Activated CD4-positive, CD25-positive, alpha-beta regulatory T cell (primary cell): ENCODE results near the gene CRY2.
A peak's percentile ranks its signal among the peaks of the same experiment; 100 is the strongest.

ENCODE experiments used
- DNase-seq, 4 experiments: peaks; one replicate each; lab custom pipeline; 2025; lab: John Stamatoyannopoulos, UW

CRY2 gene

DNA sequence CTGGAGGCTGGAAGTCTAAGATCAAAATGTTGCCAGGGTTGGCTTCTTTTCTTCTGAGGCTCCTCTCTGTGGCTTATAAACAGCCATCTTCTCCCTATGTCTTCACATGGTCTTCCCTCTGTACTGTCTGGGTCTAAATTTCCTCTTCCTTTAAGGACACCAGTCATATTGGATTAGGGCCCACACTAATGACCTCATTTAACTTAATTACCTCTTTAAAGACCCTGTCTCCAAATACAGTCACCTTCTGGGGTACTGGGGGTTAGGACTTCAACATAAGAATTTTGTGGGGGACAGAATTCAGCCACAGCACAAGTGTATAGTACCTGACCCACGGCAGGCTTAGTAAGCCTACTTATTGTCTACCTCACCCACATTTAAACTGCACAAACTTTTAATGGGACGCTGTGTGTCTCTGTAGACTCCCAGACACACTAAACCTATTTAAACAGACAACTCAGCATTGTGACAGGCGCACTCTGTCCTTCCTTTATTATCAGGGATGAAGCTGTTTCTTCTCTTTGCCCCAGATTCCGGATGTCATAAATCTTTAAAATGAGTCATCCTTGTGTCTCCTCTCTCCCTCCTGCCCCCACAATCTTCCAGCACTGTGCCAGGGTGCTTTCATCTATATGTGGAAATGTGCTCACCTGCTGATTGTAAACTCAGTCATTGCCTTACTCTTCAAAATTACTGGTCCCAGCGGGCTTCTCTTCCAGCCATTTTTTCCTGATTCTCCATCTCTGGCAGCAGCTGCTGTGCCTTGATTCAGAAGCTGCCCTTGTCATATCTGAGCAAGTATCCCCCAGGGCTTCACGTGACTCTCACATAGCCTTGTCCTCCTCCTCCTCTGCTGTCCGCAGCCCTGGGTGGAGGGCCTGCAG, 32.8 kb downstream of the CRY2 start:
- DNase-seq = no peak

DNA sequence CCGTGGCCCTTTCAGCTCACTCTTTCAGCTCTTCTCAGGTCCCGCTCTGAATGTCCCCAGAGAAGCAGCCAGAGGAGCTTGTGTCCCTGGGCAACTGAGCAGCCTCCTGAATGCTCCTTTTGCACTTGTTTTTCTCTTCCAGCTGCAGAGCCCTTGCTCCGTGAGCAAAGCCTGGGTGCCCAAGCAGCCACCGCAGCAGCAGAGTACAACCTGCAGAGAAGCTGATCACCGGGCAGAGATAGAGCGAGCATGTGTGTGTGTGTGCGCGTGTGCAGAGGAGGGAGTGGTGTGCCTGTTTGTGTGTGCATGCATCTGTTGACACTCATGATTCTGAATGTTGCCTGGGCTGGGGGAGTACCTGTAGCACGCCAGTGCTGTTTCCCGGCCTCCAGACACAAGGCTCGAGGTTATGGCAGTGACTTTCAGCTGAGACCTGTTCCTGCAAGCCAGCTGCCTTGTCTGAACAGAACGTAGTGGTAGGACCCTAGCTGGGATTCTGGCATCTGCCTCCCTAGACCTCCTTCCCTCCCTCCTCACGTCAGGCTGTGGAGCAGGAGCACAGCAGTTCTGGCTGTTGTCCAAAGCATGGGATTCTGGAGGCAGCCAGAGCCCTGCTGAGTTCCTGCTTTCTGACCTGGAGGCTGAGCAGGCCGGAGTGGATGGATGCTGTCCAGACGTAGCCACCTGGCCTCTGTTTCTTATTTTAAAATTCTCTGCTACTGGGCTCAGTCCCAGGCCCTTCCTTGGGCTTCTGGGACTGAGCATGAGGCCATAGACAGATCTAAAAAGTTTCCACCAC, 33.7 kb downstream of the CRY2 start:
- no peak for DNase-seq

DNA sequence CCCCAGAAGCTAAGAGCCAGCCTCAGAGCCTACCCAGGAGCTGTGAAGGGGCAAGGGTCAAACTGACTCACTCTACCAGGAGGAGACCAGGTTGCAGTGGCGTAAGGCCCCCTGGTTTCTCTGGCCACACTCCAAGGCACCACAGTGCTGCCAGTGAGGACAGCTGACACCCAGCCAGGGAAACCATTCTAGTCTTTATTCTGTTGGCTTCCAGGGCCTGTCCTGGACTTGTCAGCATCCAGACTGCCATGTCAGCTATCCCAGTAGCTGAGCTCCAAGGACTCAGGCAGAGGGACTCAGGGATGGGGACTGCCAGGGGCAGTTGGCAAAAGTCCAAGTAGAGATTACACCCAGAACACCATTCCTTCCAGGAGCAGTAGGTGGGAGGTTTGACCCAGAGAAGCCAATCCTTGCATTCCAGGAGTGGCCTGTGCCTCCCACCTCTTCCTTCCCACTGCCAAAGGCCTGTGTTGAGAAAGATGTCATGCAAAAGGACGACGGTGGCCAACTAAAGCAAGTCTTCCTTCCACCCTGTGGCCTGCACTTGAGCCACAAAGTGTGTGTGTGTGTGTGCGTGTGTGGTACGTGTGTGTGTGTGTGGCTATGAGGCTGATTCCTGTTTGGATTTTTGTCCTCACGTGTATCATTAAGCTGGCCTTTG, 34.6 kb downstream of the CRY2 start:
- DNase-seq = no peak

GRCh38 chr11:45884596-45885185, 37.4 kb downstream of the CRY2 start:
- DNase-seq = no peak

- peak; percentile 9 to 24 (median 17) for DNase-seq
These were observed 38.1 kb downstream of the CRY2 start, which contains the start of gene MAPK8IP1 for GRCh38 chr11:45885274-45885920. Gene MAPK8IP1 (plus strand): TSS chr11:45885651. CDS start chr11:45885821, 170 bp downstream.

- no peak for DNase-seq
These were observed 38.8 kb downstream of the CRY2 start for GRCh38 chr11:45885921-45886721.

GRCh38 chr11:45886816-45887520, 39.7 kb downstream of the CRY2 start:
- DNase-seq = no peak

- no peak for DNase-seq
These were observed 40.3 kb downstream of the CRY2 start for GRCh38 chr11:45887587-45887986.

GRCh38 chr11:45889555-45889954, 42.3 kb downstream of the CRY2 start:
- DNase-seq = no peak

- no peak for DNase-seq
These were observed 42.7 kb downstream of the CRY2 start for GRCh38 chr11:45889966-45890365.

GRCh38 chr11:45890886-45891550, 43.7 kb downstream of the CRY2 start:
- DNase-seq = no peak

GRCh38 chr11:45892856-45893255, 45.6 kb downstream of the CRY2 start:
- DNase-seq = no peak

GRCh38 chr11:45894555-45895247, 47.4 kb downstream of the CRY2 start:
- no peak for DNase-seq

- DNase-seq = no peak
These were observed 48.4 kb downstream of the CRY2 start for GRCh38 chr11:45895553-45896259.

DNA sequence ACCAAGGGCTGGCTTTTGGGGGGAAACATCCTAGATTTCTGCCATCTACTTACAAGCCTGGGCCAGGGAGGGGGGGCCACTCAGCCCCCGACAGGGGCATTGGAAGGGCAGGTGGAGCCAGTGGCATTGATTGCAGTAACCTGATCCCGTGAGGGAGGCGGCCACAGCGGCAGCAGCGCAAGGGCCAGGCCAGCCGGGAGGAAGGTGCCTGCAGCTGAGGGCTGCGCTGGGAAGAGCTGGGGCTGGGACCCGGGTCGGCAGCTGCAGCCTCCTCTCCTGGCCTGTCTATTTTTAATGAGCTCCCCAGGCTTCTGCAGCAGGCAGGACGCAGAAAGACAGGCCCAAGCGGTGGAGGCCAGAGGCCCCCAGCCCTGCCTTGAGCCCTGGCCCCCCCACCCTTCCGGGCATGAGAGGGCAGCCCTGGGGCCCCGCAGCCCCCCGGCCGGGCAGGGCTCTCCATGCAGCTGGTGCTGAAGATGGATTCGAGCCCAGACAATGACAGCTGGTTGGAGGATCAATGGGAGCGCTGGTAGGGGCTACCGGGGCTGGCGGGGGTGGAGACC, 49.2 kb downstream of the CRY2 start:
- no peak for DNase-seq

DNA sequence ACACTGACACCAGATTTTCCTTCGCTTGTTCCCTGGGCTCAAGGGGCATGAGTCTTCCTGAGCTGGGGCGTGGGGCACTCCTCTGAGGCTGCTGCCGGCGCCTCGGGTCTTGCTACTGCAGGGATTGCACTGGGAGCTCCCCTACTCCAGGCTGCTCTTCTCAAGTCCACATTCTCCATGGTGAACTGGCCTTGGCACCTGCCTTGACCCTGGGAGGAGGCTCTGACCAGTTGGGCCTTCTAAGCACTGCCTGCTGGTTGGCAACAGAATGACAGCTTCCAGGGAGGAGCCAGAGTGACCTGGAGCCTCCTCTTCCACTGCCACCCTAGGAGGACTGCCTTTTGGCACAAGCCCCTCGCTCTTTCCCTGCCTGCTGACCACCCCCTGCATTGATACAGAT, 50.3 kb downstream of the CRY2 start:
- DNase-seq = no peak

DNA sequence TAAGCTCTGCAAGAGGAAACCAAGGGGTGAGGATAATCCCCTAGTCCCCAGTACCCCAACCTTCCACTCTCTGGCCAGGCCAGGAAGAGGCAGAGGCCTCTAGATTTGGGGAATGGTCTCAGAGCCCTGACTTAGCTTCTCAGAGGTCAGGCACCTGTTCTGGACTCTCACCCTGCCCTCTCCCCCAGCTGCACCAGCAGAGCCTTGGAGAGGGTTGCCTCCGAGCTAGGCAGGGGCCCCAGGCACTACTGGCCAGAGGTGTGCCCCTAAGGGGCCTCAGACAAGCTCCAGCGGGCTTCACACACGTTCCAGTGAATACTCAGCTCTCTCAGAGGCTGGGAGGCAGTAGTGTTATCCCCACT, 51.8 kb downstream of the CRY2 start:
- DNase-seq = no peak
